HepG2 (cell line): ENCODE measurements around the gene GAS5. TPM values are rescaled to one million over a fixed set of nuclear protein-coding genes. Genes with fewer than 3 reads are reported as not detected.

Source experiments
- ATF7-NPFF ChIP-seq: sonication (generic); formaldehyde crosslinking; IDR thresholded peaks from 2 replicates; pipeline ENCODE4 v1.8.1; 2023; ENCODE audit warnings: mild to moderate bottlenecking, low read depth, missing genetic modification reagents, moderate library complexity
- CCDC6 ChIP-seq: sonication (generic); formaldehyde crosslinking; IDR thresholded peaks from 2 replicates; pipeline ENCODE4 v1.8.1; 2022; ENCODE audit warnings: mild to moderate bottlenecking, missing genetic modification reagents, moderate library complexity
- FOXA3 ChIP-seq: IDR thresholded peaks from 2 replicates; pipeline ENCODE4 v1.6.1; 2016; ENCODE audit warnings: missing genetic modification reagents, missing compliant biosample characterization
- NFIC ChIP-seq: IDR thresholded peaks from 2 replicates; pipeline ENCODE4 v1.6.1; 2012; ENCODE audit warnings: mild to moderate bottlenecking, low read length, inconsistent platforms
- PREB ChIP-seq: sonication (generic); formaldehyde crosslinking; IDR thresholded peaks from 2 replicates; pipeline ENCODE4 v1.4.0; 2020; ENCODE audit warnings: missing genetic modification reagents
- RARG ChIP-seq: sonication (generic); formaldehyde crosslinking; IDR thresholded peaks from 2 replicates; pipeline ENCODE4 v1.4.0; 2020; ENCODE audit warnings: low read depth, mild to moderate bottlenecking, missing genetic modification reagents
- RXRB ChIP-seq: IDR thresholded peaks from 2 replicates; pipeline ENCODE4 v1.6.1; 2016; ENCODE audit warnings: borderline replicate concordance, missing genetic modification reagents, missing compliant biosample characterization
- SOX5 ChIP-seq: IDR thresholded peaks from 2 replicates; pipeline ENCODE4 v1.6.1; 2016; ENCODE audit warnings: borderline replicate concordance
- TAF15 ChIP-seq: fragments of 200-400 bp; formaldehyde crosslinking; IDR thresholded peaks from one replicate; pipeline ENCODE4 v1.6.1; 2018; ENCODE audit warnings: mild to moderate bottlenecking, low read depth, low read length; ENCODE audit not compliant: poor library complexity, severe bottlenecking
- ZNF124 ChIP-seq: sonication (generic); formaldehyde crosslinking; IDR thresholded peaks from 2 replicates; pipeline ENCODE4 v1.4.0; 2020; ENCODE audit warnings: missing genetic modification reagents
- ZNF317 ChIP-seq: sonication (generic); formaldehyde crosslinking; IDR thresholded peaks from 2 replicates; pipeline ENCODE4 v1.5.0; 2020; ENCODE audit warnings: mild to moderate bottlenecking, missing genetic modification reagents
- ZNF547 ChIP-seq: sonication (generic); formaldehyde crosslinking; IDR thresholded peaks from 2 replicates; pipeline ENCODE4 v1.5.1; 2020; ENCODE audit warnings: mild to moderate bottlenecking, missing genetic modification reagents
- ZNF563 ChIP-seq: sonication (generic); formaldehyde crosslinking; IDR thresholded peaks from 2 replicates; pipeline ENCODE4 v1.8.0; 2022; ENCODE audit warnings: mild to moderate bottlenecking, moderate library complexity, missing genetic modification reagents
- ZNF687 ChIP-seq: sonication (generic); formaldehyde crosslinking; IDR thresholded peaks from 2 replicates; pipeline ENCODE4 v1.5.1; 2020; ENCODE audit warnings: mild to moderate bottlenecking, missing genetic modification reagents, moderate library complexity
- ZNF709 ChIP-seq: sonication (generic); formaldehyde crosslinking; IDR thresholded peaks from 2 replicates; pipeline ENCODE4 v1.5.0; 2020; ENCODE audit warnings: mild to moderate bottlenecking, missing genetic modification reagents
- polyA plus RNA-seq, 8 experiments: library from polyadenylated mRNA; depleted of rRNA in 3 of 8; stranded (reverse) in 7 of 8; unstranded in 1 of 8; fragments of >200 nt; fragmentation: Illumina TruSeq in 4 of 8; extraction: Trizol in 4 of 8; gene quantifications; 2 replicates each; pipeline versions ENCODE4 v1.2.1 to v1.2.3, GENCODE V29; 2011 to 2016; ENCODE audit warnings: low read depth in 4 of 8, missing spikeins in 1 of 8, mixed read lengths in 1 of 8; ENCODE audit not compliant: insufficient read depth in 1 of 8
- total RNA-seq, 5 experiments: library from RNA; depleted of rRNA; stranded (reverse); fragments of >200 nt; fragmentation: Illumina TruSeq; extraction: Trizol; gene quantifications; 2 replicates each; pipeline ENCODE4 v1.2.3, GENCODE V29; 2016; ENCODE audit warnings: low read depth in 1 of 5
- TF ChIP-seq, protein P1 (sequence below): sonication (generic); formaldehyde crosslinking; IDR thresholded peaks from 2 replicates; pipeline ENCODE4 v1.4.0; 2020; ENCODE audit warnings: mild to moderate bottlenecking, missing genetic modification reagents
- TF ChIP-seq, protein P2 (sequence below): sonication (generic); formaldehyde crosslinking; IDR thresholded peaks from 2 replicates; pipeline ENCODE4 v1.5.0; 2020; ENCODE audit warnings: mild to moderate bottlenecking, missing genetic modification reagents
- TF ChIP-seq, protein P3 (sequence below): sonication (generic); formaldehyde crosslinking; IDR thresholded peaks from 2 replicates; pipeline ENCODE4 v1.5.0; 2020; ENCODE audit warnings: missing genetic modification reagents, mild to moderate bottlenecking, borderline replicate concordance
- TF ChIP-seq, protein P4 (sequence below): sonication (generic); formaldehyde crosslinking; IDR thresholded peaks from 2 replicates; pipeline ENCODE4 v1.5.0; 2020; ENCODE audit warnings: mild to moderate bottlenecking, low read depth, missing genetic modification reagents, borderline replicate concordance

The GAS5 gene
- total and polyA plus RNA-seq, 2 of the 13 experiments (the other 11 are each of a cell fraction or from before 2014, with no cell fraction given): 352 to 738 TPM

DNA sequence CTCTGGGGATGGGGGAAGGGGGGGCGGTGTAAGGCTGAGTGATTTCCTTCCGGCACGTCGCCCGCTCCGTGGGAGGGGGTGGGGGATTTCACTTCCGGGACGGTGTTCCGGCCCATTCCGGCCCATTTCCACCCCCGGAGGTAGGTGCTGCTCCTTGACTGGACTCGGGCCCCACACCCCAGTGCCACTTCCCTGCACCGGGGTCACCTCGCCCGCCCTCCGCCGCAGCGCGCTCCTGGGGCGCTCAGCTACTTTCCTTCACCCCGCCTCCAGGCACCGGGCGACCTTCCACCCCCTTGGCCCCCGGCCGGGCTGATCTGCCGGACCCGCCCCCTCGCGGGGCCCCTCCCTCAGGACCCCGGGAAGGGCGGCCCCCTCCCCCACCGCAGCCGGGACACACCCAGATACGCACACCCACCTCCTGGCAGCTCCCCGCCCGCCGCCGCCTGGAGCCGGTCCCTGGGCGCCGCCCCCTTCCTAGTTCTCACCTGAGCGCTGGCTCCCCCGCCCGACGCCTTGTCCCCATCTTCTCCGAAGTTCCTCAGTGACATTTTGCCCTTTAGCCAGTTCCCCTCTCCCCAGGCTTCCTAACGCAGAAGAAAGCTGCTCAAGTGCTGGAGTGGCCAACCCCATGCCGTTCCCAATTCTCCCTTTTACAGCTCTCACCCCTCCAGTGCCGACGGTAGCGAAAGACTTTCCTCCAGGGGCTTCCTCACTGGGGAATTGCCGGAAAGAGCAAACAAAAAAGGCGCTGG, 654 bp upstream of the GAS5 start, which contains the start of gene ZBTB37 (continued):
- TF ChIP-seq NFIC (no peak), CCDC6 (CRISPR knock-in tag) (peak; percentile 79; the same call in 1 of the 2 replicates), ATF7-NPFF (CRISPR knock-in tag) (peak; percentile 51; the same call in 1 of the 2 replicates), RXRB (peak; percentile 83), PREB (CRISPR knock-in tag) (no peak), FOXA3 (peak; percentile 16; the same call in 1 of the 2 replicates), SOX5 (CRISPR knock-in tag) (no peak), RARG (no peak), ZNF687 (peak; percentile 53), TAF15 (no peak), ZNF563 (CRISPR knock-in tag) (peak; percentile 67; the same call in 1 of the 2 replicates), ZNF709 (CRISPR knock-in tag) (0 out of 2 replicates have a peak, but pooled peaks have one; percentile 28), ZNF124 (CRISPR knock-in tag) (no peak), ZNF547 (CRISPR knock-in tag) (no peak), ZNF317 (CRISPR knock-in tag) (peak; percentile 68; the same call in 1 of the 2 replicates)
- TF ChIP-seq, protein P1, sequence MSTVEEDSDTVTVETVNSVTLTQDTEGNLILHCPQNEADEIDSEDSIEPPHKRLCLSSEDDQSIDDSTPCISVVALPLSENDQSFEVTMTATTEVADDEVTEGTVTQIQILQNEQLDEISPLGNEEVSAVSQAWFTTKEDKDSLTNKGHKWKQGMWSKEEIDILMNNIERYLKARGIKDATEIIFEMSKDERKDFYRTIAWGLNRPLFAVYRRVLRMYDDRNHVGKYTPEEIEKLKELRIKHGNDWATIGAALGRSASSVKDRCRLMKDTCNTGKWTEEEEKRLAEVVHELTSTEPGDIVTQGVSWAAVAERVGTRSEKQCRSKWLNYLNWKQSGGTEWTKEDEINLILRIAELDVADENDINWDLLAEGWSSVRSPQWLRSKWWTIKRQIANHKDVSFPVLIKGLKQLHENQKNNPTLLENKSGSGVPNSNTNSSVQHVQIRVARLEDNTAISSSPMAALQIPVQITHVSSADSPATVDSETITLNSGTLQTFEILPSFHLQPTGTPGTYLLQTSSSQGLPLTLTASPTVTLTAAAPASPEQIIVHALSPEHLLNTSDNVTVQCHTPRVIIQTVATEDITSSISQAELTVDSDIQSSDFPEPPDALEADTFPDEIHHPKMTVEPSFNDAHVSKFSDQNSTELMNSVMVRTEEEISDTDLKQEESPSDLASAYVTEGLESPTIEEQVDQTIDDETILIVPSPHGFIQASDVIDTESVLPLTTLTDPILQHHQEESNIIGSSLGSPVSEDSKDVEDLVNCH (CRISPR knock-in tag): no peak
- TF ChIP-seq, protein P2, sequence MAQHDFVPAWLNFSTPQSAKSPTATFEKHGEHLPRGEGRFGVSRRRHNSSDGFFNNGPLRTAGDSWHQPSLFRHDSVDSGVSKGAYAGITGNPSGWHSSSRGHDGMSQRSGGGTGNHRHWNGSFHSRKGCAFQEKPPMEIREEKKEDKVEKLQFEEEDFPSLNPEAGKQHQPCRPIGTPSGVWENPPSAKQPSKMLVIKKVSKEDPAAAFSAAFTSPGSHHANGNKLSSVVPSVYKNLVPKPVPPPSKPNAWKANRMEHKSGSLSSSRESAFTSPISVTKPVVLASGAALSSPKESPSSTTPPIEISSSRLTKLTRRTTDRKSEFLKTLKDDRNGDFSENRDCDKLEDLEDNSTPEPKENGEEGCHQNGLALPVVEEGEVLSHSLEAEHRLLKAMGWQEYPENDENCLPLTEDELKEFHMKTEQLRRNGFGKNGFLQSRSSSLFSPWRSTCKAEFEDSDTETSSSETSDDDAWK (CRISPR knock-in tag): no peak
- TF ChIP-seq, protein P3, sequence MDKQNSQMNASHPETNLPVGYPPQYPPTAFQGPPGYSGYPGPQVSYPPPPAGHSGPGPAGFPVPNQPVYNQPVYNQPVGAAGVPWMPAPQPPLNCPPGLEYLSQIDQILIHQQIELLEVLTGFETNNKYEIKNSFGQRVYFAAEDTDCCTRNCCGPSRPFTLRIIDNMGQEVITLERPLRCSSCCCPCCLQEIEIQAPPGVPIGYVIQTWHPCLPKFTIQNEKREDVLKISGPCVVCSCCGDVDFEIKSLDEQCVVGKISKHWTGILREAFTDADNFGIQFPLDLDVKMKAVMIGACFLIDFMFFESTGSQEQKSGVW: no peak
- TF ChIP-seq, protein P4, sequence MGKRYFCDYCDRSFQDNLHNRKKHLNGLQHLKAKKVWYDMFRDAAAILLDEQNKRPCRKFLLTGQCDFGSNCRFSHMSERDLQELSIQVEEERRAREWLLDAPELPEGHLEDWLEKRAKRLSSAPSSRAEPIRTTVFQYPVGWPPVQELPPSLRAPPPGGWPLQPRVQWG (CRISPR knock-in tag): no peak
